ENCODE data around the gene DERA.
"Not testable (repeated sequence)": the region's sequence is repeated elsewhere in the genome, so short reads cannot be mapped to it uniquely, and the experiment has no call there.

DERA gene

DNA sequence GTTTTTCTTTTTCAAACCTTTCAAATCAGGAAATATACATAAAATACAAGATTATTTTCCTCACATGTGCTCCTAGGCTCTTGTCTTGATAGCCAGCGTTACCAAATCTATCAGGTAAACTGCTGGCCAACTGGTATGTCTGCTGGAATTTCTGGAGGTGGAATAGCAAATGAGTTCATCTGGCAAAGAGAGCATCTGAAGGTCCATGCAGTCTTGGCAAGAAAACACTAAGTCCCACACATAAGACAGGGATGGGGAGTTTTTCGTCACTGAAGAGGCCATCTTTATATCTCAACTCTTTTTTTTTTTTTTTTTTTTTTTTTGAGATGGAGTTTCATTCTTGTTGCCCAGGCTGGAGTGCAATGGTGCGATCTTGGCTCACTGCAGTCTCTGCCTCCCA lies 60.1 kb downstream of the DERA start:
- no peak for DNase-seq

- DNase-seq = no peak
Observed at GRCh38 chr12:15972894-15973293, 61.8 kb downstream of the DERA start.

- DNase-seq = no peak
Observed at GRCh38 chr12:15977999-15978951, 67.1 kb downstream of the DERA start.

DNA sequence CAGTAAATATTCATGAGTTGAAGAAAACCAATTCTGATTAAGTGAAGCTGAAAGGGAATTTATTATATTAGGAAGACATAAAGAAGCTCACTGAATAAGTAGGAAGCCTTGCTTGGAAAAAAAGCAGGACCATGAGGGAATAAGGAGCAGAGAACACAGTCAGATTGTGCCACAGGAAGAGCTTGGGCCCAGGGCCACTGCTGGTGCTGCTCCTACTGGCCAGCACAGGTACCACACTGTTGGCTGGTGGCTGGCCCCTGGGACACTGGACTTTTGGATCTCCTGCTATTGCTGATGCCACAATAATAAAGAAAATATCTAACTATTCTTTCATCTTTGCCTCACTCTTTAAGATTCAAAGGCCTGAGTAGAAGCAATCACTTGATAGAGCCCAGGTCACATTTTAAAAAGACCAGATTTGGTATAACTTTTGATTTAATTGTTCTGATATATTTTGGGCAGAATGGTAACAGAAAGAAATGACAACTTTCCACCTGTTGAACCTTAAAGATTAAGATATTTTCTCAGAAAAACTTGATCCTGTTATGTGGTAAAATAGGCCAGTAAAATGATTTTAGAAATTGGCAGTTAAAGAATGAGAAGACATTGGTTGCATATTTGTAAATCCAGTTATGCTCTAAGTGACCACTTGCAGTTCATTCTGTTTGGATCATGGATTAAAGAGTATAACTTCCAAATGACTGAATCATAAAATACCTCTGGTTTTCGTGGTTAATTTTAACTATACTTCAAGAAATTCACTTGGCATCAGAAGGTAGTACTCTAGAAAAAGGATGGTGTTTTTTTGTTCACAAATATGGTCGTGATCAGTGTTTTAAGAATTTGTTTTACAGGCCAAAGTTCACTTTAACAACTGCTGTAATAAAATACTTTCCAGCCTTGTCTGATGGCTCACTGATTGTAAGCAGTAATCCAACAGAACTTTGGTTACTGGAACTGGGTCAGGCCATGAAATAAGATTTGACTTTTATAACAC lies 68.3 kb downstream of the DERA start:
- DNase-seq = no peak

DNA sequence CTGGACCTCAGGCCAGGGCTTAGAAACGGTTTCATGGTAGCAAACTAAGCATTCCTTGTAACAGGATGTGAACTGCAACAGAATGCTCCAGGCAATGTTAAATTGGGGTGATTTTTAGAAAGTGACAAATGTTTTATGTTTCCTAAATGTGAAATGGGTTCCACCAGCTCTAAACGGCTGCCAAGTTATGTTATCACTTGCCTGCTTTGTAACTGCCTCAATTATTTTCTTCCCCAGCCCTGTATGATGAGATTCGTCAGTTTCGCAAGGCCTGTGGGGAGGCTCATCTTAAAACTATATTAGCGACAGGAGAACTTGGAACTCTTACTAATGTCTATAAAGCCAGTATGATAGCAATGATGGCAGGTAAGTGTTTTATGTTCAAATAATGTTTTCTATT lies 70.9 kb downstream of the DERA start:
- no peak for DNase-seq

DNA sequence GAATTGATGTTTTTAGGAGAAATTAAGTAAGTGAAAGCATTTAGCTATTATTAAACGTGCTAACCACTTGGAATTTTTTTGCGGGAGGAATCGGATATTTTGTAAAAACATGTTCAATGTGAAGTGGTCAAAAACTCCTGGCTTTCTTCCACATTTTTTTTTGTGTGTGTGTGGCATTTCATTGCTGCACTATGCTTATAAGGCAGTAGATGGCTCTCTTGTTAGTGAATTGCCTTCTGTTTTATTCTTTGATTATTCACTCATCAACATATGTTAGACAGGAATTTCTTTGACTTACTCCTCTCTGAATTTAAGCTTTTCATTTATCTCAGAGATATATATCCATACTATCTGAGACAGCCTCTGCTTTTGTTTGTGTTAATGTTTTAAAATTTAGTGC lies 71.3 kb downstream of the DERA start:
- DNase-seq = no peak

GRCh38 chr12:15982921-15983320 lies 71.8 kb downstream of the DERA start:
- DNase-seq = no peak

DNA sequence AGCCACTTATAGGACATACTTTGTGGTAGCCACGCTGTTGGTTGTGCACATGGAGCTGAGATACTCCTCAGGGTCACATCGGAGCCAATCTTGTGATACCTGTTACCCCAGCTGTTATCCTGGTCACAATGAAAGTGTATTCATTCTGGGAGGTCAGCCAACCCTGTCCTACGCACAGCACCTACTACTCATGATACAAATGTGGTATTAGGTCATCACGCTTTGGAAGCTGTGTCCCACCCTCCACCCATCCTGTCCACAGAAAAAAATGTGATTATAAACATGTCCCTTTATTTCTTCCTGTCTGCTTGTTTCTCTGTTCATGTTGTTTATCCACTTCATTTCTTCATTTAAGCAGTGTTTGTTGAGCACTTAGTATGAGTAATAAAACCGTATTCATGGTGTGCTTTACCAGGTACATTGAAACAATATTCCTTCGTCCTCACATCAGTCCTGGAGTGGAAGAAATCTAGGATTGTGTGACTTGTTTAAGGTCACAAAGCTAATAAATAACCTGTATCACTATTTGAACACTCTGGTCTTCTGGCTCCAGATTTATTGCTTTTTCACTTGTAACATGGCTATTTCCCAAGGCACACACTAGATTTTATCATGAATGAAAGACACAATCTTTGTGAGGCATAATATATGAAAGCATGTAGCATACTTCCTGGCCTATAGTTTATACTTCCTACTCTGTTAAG lies 73.1 kb downstream of the DERA start:
- no peak for DNase-seq

GRCh38 chr12:15984963-15985362 lies 73.8 kb downstream of the DERA start:
- DNase-seq = no peak

GRCh38 chr12:15987696-15988095 lies 76.6 kb downstream of the DERA start:
- DNase-seq = no peak

DNA sequence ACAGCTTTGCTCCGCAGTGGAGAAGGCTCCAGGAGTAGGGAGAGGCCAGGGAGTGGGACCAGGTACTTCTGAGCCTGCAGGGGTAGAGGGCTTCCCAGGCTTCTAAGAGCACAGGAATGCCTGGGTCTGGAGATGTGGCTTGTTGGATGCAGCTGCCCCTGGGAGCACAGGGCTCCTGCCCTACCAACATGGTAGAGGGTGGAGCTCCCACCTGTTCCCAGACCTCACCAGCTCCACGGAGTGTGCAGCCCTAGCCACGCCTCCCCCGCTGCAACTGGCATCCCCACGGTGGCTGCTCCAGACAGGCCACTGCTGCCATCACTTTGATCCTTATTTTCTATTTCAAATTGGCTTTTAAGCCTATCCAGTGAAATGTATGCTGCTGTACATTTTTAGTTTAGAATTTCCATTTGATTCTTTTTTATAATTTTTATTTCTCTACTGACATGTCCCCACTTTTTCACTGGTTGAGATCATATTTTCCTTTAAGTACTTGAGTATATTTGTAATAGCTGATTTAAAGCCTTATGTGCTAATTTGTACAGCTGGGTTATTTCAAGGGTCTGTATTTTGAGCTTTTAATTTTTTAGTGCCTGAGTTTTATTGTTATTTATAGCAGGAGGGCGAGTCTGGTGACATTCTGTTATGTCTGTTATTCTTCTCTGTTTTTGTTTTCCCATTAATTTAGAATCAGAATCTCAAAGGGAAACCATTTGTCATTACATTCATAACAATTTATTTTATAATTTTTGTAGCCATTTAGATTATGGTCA lies 78.0 kb downstream of the DERA start:
- DNase-seq = no peak

GRCh38 chr12:15995801-15996200 lies 84.7 kb downstream of the DERA start:
- no peak for DNase-seq

DNA sequence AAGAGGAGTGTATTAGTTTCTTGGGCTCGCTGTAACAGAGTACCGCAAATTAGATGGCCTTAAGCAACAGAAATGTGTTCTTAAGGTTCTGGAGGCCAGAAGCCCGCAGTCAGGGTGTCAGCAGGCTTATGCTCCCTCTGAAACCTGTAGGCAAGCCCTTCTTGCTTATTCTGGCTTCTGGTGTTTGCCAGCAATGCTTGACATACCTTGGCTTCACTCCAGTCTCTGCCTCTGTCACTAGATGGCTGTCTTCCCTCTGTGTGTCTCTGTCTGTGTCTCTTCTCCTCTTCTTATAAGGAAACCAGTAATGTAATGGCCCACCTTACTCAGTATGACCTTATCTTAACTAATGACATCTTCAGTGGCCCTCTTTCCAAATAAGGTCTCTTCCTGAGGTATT lies 85.1 kb downstream of the DERA start:
- no peak for DNase-seq

DNA sequence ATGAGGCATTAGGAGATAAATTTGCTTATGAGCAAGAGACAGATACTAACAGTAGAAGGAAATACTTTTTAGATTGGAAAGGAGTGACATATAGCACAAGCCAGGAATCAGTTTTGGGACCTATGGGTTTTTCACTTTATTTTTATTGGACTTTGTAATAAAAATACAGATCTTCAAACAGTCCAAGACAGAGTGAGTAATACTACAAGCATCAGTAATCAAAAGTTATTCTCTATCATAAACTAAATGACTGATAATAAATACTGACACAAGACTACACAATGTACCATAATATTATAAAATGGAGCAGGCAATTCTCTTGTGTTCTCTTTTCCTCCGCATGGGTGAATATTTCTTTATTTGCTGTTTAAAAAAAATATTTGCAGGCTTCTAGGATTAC lies 85.8 kb downstream of the DERA start:
- DNase-seq = no peak

GRCh38 chr12:15997910-15998309 lies 86.8 kb downstream of the DERA start:
- no peak for DNase-seq

GRCh38 chr12:16002880-16003279 lies 91.7 kb downstream of the DERA start:
- no peak for DNase-seq

GRCh38 chr12:16003460-16003859 lies 92.3 kb downstream of the DERA start:
- no peak for DNase-seq

DNA sequence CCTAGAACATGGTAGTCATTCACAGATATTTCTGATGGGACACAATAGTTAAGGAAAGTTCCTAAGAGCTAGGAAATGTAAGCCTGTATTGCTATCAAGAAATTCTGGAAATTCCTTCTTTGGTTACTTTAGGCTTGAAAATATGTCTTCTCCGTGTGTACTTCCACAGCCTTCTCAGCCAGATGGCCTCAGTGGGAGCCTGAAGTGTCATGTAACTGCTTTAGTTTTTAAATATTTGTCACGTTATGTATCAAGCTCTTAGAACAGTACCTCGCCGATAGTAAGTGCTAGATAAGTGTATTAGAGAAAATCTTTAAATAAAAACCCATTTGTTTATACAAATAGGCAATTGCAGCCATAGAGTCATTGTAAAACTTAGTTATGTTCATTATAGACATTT lies 95.6 kb downstream of the DERA start:
- no peak for DNase-seq

- no peak for DNase-seq
Observed at GRCh38 chr12:16008421-16008824, 97.3 kb downstream of the DERA start.

GRCh38 chr12:16012117-16012516 lies 101.0 kb downstream of the DERA start:
- DNase-seq = no peak

GRCh38 chr12:16013722-16014121 lies 102.6 kb downstream of the DERA start:
- DNase-seq = not testable (repeated sequence)

GRCh38 chr12:16014394-16014793 lies 103.3 kb downstream of the DERA start:
- not testable (repeated sequence) for DNase-seq

Measured in activated CD8-positive, alpha-beta memory T cell treated with anti-CD3 and anti-CD28 coated beads, Interleukin-2, amount 50 U/mL, for 48 hours (primary cell).